K562 (cell line): Measurements from ENCODE around the gene DOCK8.

Source experiments
- BRCA1 ChIP-seq, 2 experiments: fragments of 450-650 bp in 1 of 2; sonication (generic) in 1 of 2; formaldehyde crosslinking in 1 of 2; IDR thresholded peaks; 2 replicates each; pipeline versions ENCODE4 v1.5.0 to v1.6.1; 2017 to 2020; ENCODE audit warnings: mild to moderate bottlenecking in 1 of 2, missing genetic modification reagents in 1 of 2
- CBX2 ChIP-seq: fragments of 200-600 bp; sonication (generic); IDR thresholded peaks from one replicate; pipeline ENCODE4 v1.6.1; 2012; ENCODE audit warnings: mild to moderate bottlenecking, low read length, inconsistent platforms; ENCODE audit not compliant: insufficient read depth, poor library complexity, severe bottlenecking
- CTCF ChIP-seq, 3 experiments: IDR thresholded peaks in 2 of 3; conservative IDR thresholded peaks in 1 of 3; 2 replicates each; pipeline ENCODE4 v1.5.1; 2011 to 2012; ENCODE audit warnings: low read length in 3 of 3, mild to moderate bottlenecking in 3 of 3, control low read depth in 2 of 3, improper control_type of control experiment in 1 of 3, inconsistent platforms in 1 of 3, low read depth in 1 of 3, mixed read lengths in 1 of 3, moderate library complexity in 1 of 3; ENCODE audit not compliant: insufficient read depth in 2 of 3
- EP300 ChIP-seq: IDR thresholded peaks from 2 replicates; pipeline ENCODE4 v1.6.1; 2012; ENCODE audit warnings: low read length, improper control_type of control experiment
- MAFK ChIP-seq: IDR thresholded peaks from 2 replicates; pipeline ENCODE4 v1.6.1; 2011; ENCODE audit warnings: low read length, improper control_type of control experiment
- RAD51 ChIP-seq: fragments of 450-650 bp; IDR thresholded peaks from 2 replicates; pipeline ENCODE4 v1.7.1; 2016; ENCODE audit warnings: low read depth, mild to moderate bottlenecking, borderline replicate concordance
- TFE3 ChIP-seq: fragments of 450-650 bp; formaldehyde crosslinking; IDR thresholded peaks from 2 replicates; pipeline ENCODE4 v1.4.0; 2020; ENCODE audit warnings: mild to moderate bottlenecking, mixed read lengths
- ZBTB43 ChIP-seq: sonication (generic); formaldehyde crosslinking; IDR thresholded peaks from 2 replicates; pipeline ENCODE4 v1.8.0; 2023; ENCODE audit warnings: mild to moderate bottlenecking, missing genetic modification reagents
- TF ChIP-seq, protein P1 (sequence below): sonication (generic); formaldehyde crosslinking; IDR thresholded peaks from 2 replicates; pipeline ENCODE4 v1.5.0; 2020; ENCODE audit warnings: missing genetic modification reagents
- TF ChIP-seq, protein P2 (sequence below): sonication (generic); formaldehyde crosslinking; IDR thresholded peaks from 2 replicates; pipeline ENCODE4 v1.8.0; 2023; ENCODE audit warnings: mild to moderate bottlenecking, missing genetic modification reagents

GRCh38 chr9:335373-335772 is 120.7 kb downstream of the DOCK8 start:
- TF ChIP-seq EP300 (no peak), CBX2 (no peak), CTCF (IDR thresholded peaks at IDR 0.05 in 2 of 3, conservative IDR thresholded peaks at IDR 0.05 in 1 of 3; ENCODE audit: insufficient read depth in 2 of 3, low read depth in 1 of 3, low read length in 3 of 3) (no peak), MAFK (no peak), RAD51 (no peak), TFE3 (CRISPR knock-in tag) (no peak), ZBTB43 (no peak), BRCA1 (IDR thresholded peaks at IDR 0.05) (no peak), BRCA1 (CRISPR knock-in tag; IDR thresholded peaks at IDR 0.05) (no peak)
- TF ChIP-seq, protein P1, sequence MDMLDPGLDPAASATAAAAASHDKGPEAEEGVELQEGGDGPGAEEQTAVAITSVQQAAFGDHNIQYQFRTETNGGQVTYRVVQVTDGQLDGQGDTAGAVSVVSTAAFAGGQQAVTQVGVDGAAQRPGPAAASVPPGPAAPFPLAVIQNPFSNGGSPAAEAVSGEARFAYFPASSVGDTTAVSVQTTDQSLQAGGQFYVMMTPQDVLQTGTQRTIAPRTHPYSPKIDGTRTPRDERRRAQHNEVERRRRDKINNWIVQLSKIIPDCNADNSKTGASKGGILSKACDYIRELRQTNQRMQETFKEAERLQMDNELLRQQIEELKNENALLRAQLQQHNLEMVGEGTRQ (CRISPR knock-in tag): no peak
- TF ChIP-seq, protein P2, sequence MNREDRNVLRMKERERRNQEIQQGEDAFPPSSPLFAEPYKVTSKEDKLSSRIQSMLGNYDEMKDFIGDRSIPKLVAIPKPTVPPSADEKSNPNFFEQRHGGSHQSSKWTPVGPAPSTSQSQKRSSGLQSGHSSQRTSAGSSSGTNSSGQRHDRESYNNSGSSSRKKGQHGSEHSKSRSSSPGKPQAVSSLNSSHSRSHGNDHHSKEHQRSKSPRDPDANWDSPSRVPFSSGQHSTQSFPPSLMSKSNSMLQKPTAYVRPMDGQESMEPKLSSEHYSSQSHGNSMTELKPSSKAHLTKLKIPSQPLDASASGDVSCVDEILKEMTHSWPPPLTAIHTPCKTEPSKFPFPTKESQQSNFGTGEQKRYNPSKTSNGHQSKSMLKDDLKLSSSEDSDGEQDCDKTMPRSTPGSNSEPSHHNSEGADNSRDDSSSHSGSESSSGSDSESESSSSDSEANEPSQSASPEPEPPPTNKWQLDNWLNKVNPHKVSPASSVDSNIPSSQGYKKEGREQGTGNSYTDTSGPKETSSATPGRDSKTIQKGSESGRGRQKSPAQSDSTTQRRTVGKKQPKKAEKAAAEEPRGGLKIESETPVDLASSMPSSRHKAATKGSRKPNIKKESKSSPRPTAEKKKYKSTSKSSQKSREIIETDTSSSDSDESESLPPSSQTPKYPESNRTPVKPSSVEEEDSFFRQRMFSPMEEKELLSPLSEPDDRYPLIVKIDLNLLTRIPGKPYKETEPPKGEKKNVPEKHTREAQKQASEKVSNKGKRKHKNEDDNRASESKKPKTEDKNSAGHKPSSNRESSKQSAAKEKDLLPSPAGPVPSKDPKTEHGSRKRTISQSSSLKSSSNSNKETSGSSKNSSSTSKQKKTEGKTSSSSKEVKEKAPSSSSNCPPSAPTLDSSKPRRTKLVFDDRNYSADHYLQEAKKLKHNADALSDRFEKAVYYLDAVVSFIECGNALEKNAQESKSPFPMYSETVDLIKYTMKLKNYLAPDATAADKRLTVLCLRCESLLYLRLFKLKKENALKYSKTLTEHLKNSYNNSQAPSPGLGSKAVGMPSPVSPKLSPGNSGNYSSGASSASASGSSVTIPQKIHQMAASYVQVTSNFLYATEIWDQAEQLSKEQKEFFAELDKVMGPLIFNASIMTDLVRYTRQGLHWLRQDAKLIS (CRISPR knock-in tag): no peak
